Lower leg skin (tissue), 3 donors: ENCODE results near the gene TBC1D22A.

Experiments used
- POLR2A ChIP-seq, 2 donors: fragments of 450-650 bp; IDR thresholded peaks; one replicate each; pipeline ENCODE4 v1.6.1; 2016 to 2017; ENCODE audit warnings: antibody characterized with exemption in 2 of 2, mild to moderate bottlenecking in 1 of 2, moderate library complexity in 1 of 2
- TF ChIP-seq, protein P1 (sequence below), 3 donors: fragments of 450-650 bp; IDR thresholded peaks; one replicate each; pipeline ENCODE4 v1.5.1; 2016; ENCODE audit warnings: antibody characterized with exemption in 3 of 3, mild to moderate bottlenecking in 3 of 3, moderate library complexity in 2 of 3

DNA sequence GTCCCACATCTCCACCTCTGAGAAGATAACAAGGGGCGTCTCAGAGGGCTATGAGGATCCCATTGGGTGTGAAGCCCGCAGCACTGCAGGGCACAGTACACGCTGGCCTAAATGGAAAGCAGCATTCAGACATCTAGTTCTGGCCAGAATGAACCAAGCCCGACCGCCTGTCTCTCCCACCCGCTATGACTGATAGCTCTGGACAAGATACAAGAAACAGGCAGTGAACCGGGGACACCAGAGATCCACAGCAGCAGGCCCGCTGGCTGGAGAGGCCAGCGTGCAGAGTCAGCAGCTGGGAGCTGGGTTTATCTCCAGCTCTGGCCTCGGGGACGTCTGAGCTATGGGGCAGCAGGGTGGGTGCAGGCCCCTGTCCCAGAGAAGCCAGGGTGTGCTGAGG, 34.0 kb upstream of the TBC1D22A start:
- TF ChIP-seq, protein P1, sequence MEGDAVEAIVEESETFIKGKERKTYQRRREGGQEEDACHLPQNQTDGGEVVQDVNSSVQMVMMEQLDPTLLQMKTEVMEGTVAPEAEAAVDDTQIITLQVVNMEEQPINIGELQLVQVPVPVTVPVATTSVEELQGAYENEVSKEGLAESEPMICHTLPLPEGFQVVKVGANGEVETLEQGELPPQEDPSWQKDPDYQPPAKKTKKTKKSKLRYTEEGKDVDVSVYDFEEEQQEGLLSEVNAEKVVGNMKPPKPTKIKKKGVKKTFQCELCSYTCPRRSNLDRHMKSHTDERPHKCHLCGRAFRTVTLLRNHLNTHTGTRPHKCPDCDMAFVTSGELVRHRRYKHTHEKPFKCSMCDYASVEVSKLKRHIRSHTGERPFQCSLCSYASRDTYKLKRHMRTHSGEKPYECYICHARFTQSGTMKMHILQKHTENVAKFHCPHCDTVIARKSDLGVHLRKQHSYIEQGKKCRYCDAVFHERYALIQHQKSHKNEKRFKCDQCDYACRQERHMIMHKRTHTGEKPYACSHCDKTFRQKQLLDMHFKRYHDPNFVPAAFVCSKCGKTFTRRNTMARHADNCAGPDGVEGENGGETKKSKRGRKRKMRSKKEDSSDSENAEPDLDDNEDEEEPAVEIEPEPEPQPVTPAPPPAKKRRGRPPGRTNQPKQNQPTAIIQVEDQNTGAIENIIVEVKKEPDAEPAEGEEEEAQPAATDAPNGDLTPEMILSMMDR (IDR thresholded peaks at IDR 0.05) = no peak
- no peak for TF ChIP-seq POLR2A (IDR thresholded peaks at IDR 0.05)
